Brain microvascular endothelial cell (primary cell): Measurements from ENCODE around the gene SNRPE.
A peak's percentile ranks its signal among the peaks of the same experiment; 100 is the strongest.
"Not testable (repeated sequence)": the region's sequence is repeated elsewhere in the genome, so short reads cannot be mapped to it uniquely, and the experiment has no call there.

Experiments used
- DNase-seq: peaks from one replicate; pipeline ENCODE4 v3.0.0-alpha.2; 2020
- H3K27ac ChIP-seq: fragments of 250-450 bp; sonication (Bioruptor Pico); 2 replicates; pipeline ENCODE4 v1.5.1; 2020; ENCODE audit warnings: mild to moderate bottlenecking, moderate library complexity
- H3K27me3 ChIP-seq: fragments of 250-450 bp; sonication (Bioruptor Pico); replicated peaks from 2 replicates; pipeline ENCODE4 v1.5.1; 2020; ENCODE audit warnings: mild to moderate bottlenecking
- H3K36me3 ChIP-seq: fragments of 250-450 bp; sonication (Bioruptor Pico); replicated peaks from 2 replicates; pipeline ENCODE4 v1.5.1; 2020; ENCODE audit warnings: mild to moderate bottlenecking
- H3K4me3 ChIP-seq: 2 replicates; pipeline ENCODE4 v1.5.1; 2011; ENCODE audit warnings: low read depth, mild to moderate bottlenecking, control low read depth, low read length, moderate library complexity
- CTCF ChIP-seq: IDR thresholded peaks from 2 replicates; pipeline ENCODE4 v1.5.1; 2011; ENCODE audit warnings: low read depth, mild to moderate bottlenecking, moderate library complexity, low read length, control low read depth, inconsistent platforms; ENCODE audit errors: missing control alignments
- in situ Hi-C: cut with HindIII; loops from 2 replicates; pipeline ENCODE4 v1.10.0; 2017; ENCODE audit warnings: low sequenced_read_pairs, low pct_ligation_motif_present

SNRPE gene

GRCh38 chr1:203842559-203842876 lies 18.9 kb upstream of the SNRPE start:
- no peak for DNase-seq
- no peak for TF ChIP-seq CTCF
- H3K27me3 ChIP-seq: no peaks in the 10 kb centered on the region
- in situ Hi-C loops: no loop called here
- H3K4me3 ChIP-seq: no peak overlapping the region
- H3K27ac ChIP-seq: no peak overlapping the region
- peaks cover 67% of the 10 kb centered on the region for H3K36me3 ChIP-seq

DNA sequence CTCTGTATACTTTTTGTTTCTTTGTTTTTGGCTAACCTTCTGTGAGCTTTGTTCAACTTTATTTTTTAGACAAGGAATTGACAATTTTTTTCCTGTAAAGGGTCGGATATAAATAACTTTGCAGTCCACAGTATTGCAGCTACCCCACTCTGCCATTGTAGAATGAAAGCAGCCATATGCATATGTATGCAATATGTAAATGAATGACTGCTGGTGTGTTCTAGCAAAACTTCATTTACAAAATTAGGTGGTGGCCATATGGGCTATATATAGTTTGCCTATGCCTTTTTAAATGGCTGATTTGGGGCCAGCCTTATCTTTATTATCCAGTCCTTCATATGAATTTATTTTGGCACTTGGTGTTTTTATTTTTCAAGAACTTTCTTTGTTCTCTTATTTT lies 18.0 kb upstream of the SNRPE start:
- DNase-seq: no peak
- Histone ChIP-seq H3K36me3 (peaks cover 67% of the 10 kb centered on the region), H3K27ac (no peak overlapping the region), H3K4me3 (no peak overlapping the region), H3K27me3 (no peaks in the 10 kb centered on the region)
- TF ChIP-seq CTCF: no peak
- in situ Hi-C loops: no loop called here

GRCh38 chr1:203853112-203853511 lies 8.3 kb upstream of the SNRPE start:
- H3K4me3 ChIP-seq, H3K27me3 ChIP-seq, DNase-seq, H3K27ac ChIP-seq: not testable (repeated sequence)
- in situ Hi-C loops: loop anchor here (25.0 kb wide), 1 partner anchor 284 kb away; no protein-coding TSS in a partner anchor
- peaks cover 55% of the 10 kb centered on the region for H3K36me3 ChIP-seq

- DNase-seq: peak; percentile 80
- Histone ChIP-seq H3K27ac (peak overlapping the region; percentile 17), H3K4me3 (no peak overlapping the region), H3K27me3 (no peaks in the 10 kb centered on the region), H3K36me3 (peaks cover 21% of the 10 kb centered on the region)
- no peak for TF ChIP-seq CTCF
- in situ Hi-C loops: loop anchor here (25.0 kb wide), 1 partner anchor 279 kb away; no protein-coding TSS in a partner anchor
Observed at GRCh38 chr1:203858055-203858454, 3.3 kb upstream of the SNRPE start.

DNA sequence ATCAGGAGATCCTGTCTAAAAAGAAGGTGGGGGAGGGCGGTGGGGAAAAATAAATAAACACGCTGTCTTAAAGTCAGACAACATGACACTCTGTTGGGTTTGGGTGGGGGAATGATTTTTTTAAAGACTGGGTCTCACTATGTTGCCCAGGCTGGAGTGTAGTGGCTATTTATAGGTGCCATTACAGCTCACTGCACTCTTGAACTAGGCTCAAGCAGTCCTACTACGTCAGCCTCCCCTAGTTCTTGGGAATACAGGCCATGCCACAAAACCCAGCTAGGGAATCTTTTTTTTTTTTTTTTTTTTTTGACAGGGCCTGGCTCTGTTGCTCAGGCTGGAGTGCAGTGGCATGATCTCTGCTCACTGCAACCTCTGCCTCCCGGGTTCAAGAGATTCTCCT lies 2.4 kb upstream of the SNRPE start:
- peaks cover 16% of the 10 kb centered on the region for H3K36me3 ChIP-seq
- TF ChIP-seq CTCF: no peak
- H3K4me3 ChIP-seq: no peak overlapping the region
- DNase-seq: no peak
- H3K27me3 ChIP-seq: no peaks in the 10 kb centered on the region
- H3K27ac ChIP-seq: no peak overlapping the region
- in situ Hi-C loops: loop anchor here (25.0 kb wide), 1 partner anchor 278 kb away; no protein-coding TSS in a partner anchor

GRCh38 chr1:203860396-203861025 lies 888 bp upstream of the SNRPE start:
- no peak overlapping the region for H3K27ac ChIP-seq
- no peaks in the 10 kb centered on the region for H3K27me3 ChIP-seq
- DNase-seq: no peak
- TF ChIP-seq CTCF: no peak
- no peak overlapping the region for H3K4me3 ChIP-seq
- H3K36me3 ChIP-seq: peaks cover 17% of the 10 kb centered on the region
- in situ Hi-C loops: loop anchor here (25.0 kb wide), 1 partner anchor 277 kb away; no protein-coding TSS in a partner anchor
